Ovary (tissue), 3 donors: ENCODE data around the gene ERMARD.

Experiments used
- CTCF ChIP-seq, 3 donors: fragments of 450-650 bp in 2 of 3; fragments of 200-600 bp in 1 of 3; IDR thresholded peaks; one replicate each; pipeline versions ENCODE4 v1.5.1 to v1.8.0; 2016 to 2022; ENCODE audit warnings: antibody characterized with exemption in 3 of 3, mild to moderate bottlenecking in 1 of 3
- EP300 ChIP-seq: sonication (generic); formaldehyde crosslinking; IDR thresholded peaks from one replicate; pipeline ENCODE4 v1.6.1; 2017; ENCODE audit warnings: antibody characterized with exemption
- POLR2A ChIP-seq: fragments of 450-650 bp; IDR thresholded peaks from one replicate; pipeline ENCODE4 v1.6.1; 2017; ENCODE audit warnings: antibody characterized with exemption, mild to moderate bottlenecking, moderate library complexity
- donor health status: DM: no; HTN: no; CAD: no.

- no peak for TF ChIP-seq CTCF (IDR thresholded peaks at IDR 0.05)
- TF ChIP-seq POLR2A = no peak
- no peak for TF ChIP-seq EP300
Observed at GRCh38 chr6:169824021-169824420, 72.6 kb downstream of the ERMARD start.
